ENCODE measurements around the gene BSG. TPM values are rescaled to one million over a fixed set of nuclear protein-coding genes. Genes with fewer than 3 reads are reported as not detected.
A peak's percentile ranks its signal among the peaks of the same experiment; 100 is the strongest.

The BSG gene
- total RNA-seq, 1 experiment from 2014 or later, result 823 TPM

- Histone ChIP-seq H3K4me1 (replicated peaks; ENCODE audit: insufficient read depth) (peaks cover 24% of the 10 kb centered on the region), H3K27ac (no peak overlapping the region), H3K4me3 (no peak overlapping the region), H3K4me2 (0 out of 2 replicates have a peak overlapping the region, but pooled peaks have one; percentile 4), H3F3A (ENCODE audit: insufficient read depth, low read depth) (peaks cover 16% of the 10 kb centered on the region; the same call in 1 of the 2 replicates), H3K9me2 (ENCODE audit: insufficient read depth) (no peaks in the 10 kb centered on the region), H3K27me3 (ENCODE audit: insufficient read depth, low read depth) (no peaks in the 10 kb centered on the region), H3K79me2 (ENCODE audit: low read depth) (no peaks in the 10 kb centered on the region), H4K20me1 (ENCODE audit: insufficient read depth) (no peaks in the 10 kb centered on the region), H3K36me3 (ENCODE audit: low read depth) (no peaks in the 10 kb centered on the region), H3K9me3 (ENCODE audit: insufficient read depth, low read depth) (no peaks in the 10 kb centered on the region), H2AFZ (no peak overlapping the region)
- peak in 1 of 2 experiments; percentile 53 for DNase-seq
- TF ChIP-seq CTCF (conservative IDR thresholded peaks at IDR 0.05) (no peak), EZH2 (IDR thresholded peaks at IDR 0.05; ENCODE audit: low read depth) (no peak)
- POLR2A ChIA-PET (ENCODE audit: unreplicated experiment), result interaction anchor here (0.6 kb wide), 1 partner anchor 24 kb away, joined by 4 read pairs; no protein-coding TSS in a partner anchor
- BruUV-seq (replicated peaks), result no TSS peak
- intact Hi-C loops (cut with micrococcal nuclease; ENCODE audit: unreplicated experiment), result no loop called here
- CTCF ChIA-PET, result no interaction called here
Measured at GRCh38 chr19:558770-559439, 13.5 kb upstream of the BSG start.

- H3K27me3 ChIP-seq (ENCODE audit: insufficient read depth, low read depth), result no peaks in the 10 kb centered on the region
- intact Hi-C loops (cut with micrococcal nuclease; ENCODE audit: unreplicated experiment), result no loop called here
- no peaks in the 10 kb centered on the region for H3K9me3 ChIP-seq (ENCODE audit: insufficient read depth, low read depth)
- BruUV-seq (replicated peaks), result no TSS peak
- no peaks in the 10 kb centered on the region for H3K79me2 ChIP-seq (ENCODE audit: low read depth)
- H3K4me2 ChIP-seq, result no peak overlapping the region
- POLR2A ChIA-PET (ENCODE audit: unreplicated experiment), result no interaction called here
- H3F3A ChIP-seq (ENCODE audit: insufficient read depth, low read depth), result peaks cover 16% of the 10 kb centered on the region; the same call in 1 of the 2 replicates
- no peak overlapping the region for H2AFZ ChIP-seq
- H3K4me1 ChIP-seq (replicated peaks; ENCODE audit: insufficient read depth), result peaks cover 24% of the 10 kb centered on the region
- H3K4me3 ChIP-seq, result no peak overlapping the region
- no peaks in the 10 kb centered on the region for H4K20me1 ChIP-seq (ENCODE audit: insufficient read depth)
- H3K27ac ChIP-seq, result no peak overlapping the region
- DNase-seq, result no peak
- no peak for TF ChIP-seq EZH2 (IDR thresholded peaks at IDR 0.05; ENCODE audit: low read depth)
- no peak for TF ChIP-seq CTCF (conservative IDR thresholded peaks at IDR 0.05)
- H3K9me2 ChIP-seq (ENCODE audit: insufficient read depth), result no peaks in the 10 kb centered on the region
- CTCF ChIA-PET, result no interaction called here
- H3K36me3 ChIP-seq (ENCODE audit: low read depth), result no peaks in the 10 kb centered on the region
Measured at GRCh38 chr19:560121-560520, 12.3 kb upstream of the BSG start.

GRCh38 chr19:566403-566802 lies 6.0 kb upstream of the BSG start:
- Histone ChIP-seq H3K79me2 (ENCODE audit: low read depth) (no peaks in the 10 kb centered on the region), H4K20me1 (ENCODE audit: insufficient read depth) (no peaks in the 10 kb centered on the region), H3K9me2 (ENCODE audit: insufficient read depth) (no peaks in the 10 kb centered on the region), H3F3A (ENCODE audit: insufficient read depth, low read depth) (peaks cover 18% of the 10 kb centered on the region), H3K4me2 (no peak overlapping the region), H2AFZ (no peak overlapping the region), H3K9me3 (ENCODE audit: insufficient read depth, low read depth) (no peaks in the 10 kb centered on the region), H3K4me1 (replicated peaks; ENCODE audit: insufficient read depth) (no peaks in the 10 kb centered on the region), H3K27me3 (ENCODE audit: insufficient read depth, low read depth) (no peaks in the 10 kb centered on the region), H3K27ac (no peak overlapping the region), H3K4me3 (no peak overlapping the region), H3K36me3 (ENCODE audit: low read depth) (no peaks in the 10 kb centered on the region)
- TF ChIP-seq EZH2 (IDR thresholded peaks at IDR 0.05; ENCODE audit: low read depth) (no peak), CTCF (conservative IDR thresholded peaks at IDR 0.05) (no peak)
- no peak for DNase-seq
- no TSS peak for BruUV-seq (replicated peaks)
- intact Hi-C loops (cut with micrococcal nuclease; ENCODE audit: unreplicated experiment), result no loop called here
- ChIA-PET POLR2A (ENCODE audit: unreplicated experiment) (no interaction called here), CTCF (no interaction called here)
